HEK293 (cell line): ENCODE data around the gene MRC2.

Source experiments
- BCL11A ChIP-seq: fragments of 450-650 bp; formaldehyde crosslinking; IDR thresholded peaks from 2 replicates; pipeline ENCODE4 v1.5.1; 2016; ENCODE audit warnings: low read depth, missing biosample characterization, missing genetic modification characterization
- CTCF ChIP-seq: fragments of 450-650 bp; formaldehyde crosslinking; IDR thresholded peaks from 2 replicates; pipeline ENCODE4 v1.5.1; 2016; ENCODE audit warnings: missing biosample characterization, missing genetic modification characterization
- KLF10 ChIP-seq: fragments of 450-650 bp; IDR thresholded peaks from 2 replicates; pipeline ENCODE4 v1.5.1; 2018; ENCODE audit warnings: missing biosample characterization, mild to moderate bottlenecking, missing genetic modification characterization
- YY1 ChIP-seq: fragments of 450-650 bp; formaldehyde crosslinking; IDR thresholded peaks from 2 replicates; pipeline ENCODE4 v1.5.1; 2018; ENCODE audit warnings: missing biosample characterization, missing genetic modification characterization
- ZNF274 ChIP-seq, 2 experiments: fragments of 200-500 bp in 1 of 2; fragments of 450-650 bp in 1 of 2; sonication (Bioruptor generic) in 1 of 2; formaldehyde crosslinking in 1 of 2; IDR thresholded peaks; 2 replicates each; pipeline versions ENCODE4 v1.5.1 to v1.6.1; 2014 to 2016; ENCODE audit warnings: borderline replicate concordance in 1 of 2, inconsistent platforms in 1 of 2, low read length in 1 of 2, missing biosample characterization in 1 of 2, missing genetic modification characterization in 1 of 2
- ZNF473 ChIP-seq: fragments of 450-650 bp; formaldehyde crosslinking; IDR thresholded peaks from 2 replicates; pipeline ENCODE4 v1.5.1; 2017; ENCODE audit warnings: missing biosample characterization, missing genetic modification characterization
- ZNF530 ChIP-seq: fragments of 450-650 bp; formaldehyde crosslinking; IDR thresholded peaks from 2 replicates; pipeline ENCODE4 v1.5.1; 2016; ENCODE audit warnings: low read depth, missing biosample characterization, missing genetic modification characterization
- ZNF777 ChIP-seq: fragments of 450-650 bp; formaldehyde crosslinking; IDR thresholded peaks from 2 replicates; pipeline ENCODE4 v1.5.1; 2017; ENCODE audit warnings: missing biosample characterization, missing genetic modification characterization, borderline replicate concordance
- ZNF830 ChIP-seq: fragments of 450-650 bp; IDR thresholded peaks from 2 replicates; pipeline ENCODE4 v1.5.0; 2018; ENCODE audit warnings: missing biosample characterization, missing genetic modification characterization, low read depth, mild to moderate bottlenecking, moderate library complexity
- TF ChIP-seq, protein P1 (sequence below): fragments of 450-650 bp; formaldehyde crosslinking; IDR thresholded peaks from 2 replicates; pipeline ENCODE4 v1.5.1; 2016; ENCODE audit warnings: missing biosample characterization, missing genetic modification characterization, low read depth

DNA sequence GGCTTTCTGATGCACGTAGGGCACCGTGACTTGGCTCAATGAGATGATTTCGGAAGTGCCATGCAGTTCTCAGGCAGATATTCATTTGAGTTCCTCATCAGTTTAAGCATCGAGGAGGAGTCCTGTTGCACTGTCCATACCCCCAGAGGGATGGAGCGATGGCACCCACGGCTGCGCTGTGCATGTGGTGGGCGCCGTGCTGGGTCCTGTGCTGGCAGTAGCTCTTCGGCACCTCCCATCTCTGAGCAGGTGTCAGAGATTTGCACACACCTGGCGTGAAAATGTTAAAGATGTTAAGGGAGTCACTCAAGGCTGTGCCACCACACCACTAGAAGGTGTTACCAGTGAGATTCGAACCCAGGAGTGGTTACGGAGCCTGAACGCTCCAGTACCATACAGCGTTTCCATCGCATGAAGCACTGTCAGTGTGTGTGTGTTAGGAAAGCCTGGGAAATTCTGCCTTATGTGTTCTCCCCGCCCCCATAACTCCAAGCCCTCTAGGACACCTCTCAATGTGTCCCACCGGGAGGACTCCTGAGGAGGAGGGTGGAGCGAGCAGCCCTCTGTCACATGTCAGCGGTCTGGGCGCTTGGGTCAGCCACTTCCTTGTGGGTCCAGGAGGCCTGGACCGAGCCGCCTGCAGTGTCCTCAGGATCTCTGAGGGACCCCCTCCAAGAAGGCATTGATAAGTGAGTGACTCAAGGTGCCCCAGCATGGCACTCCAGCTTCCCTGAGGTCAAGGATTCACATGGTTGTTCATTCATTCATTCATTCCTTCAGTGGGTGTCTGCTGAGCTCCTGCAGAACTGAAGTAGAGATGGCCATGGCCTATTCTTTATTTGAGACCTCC is 3.8 kb downstream of the MRC2 start:
- TF ChIP-seq CTCF (tag by site-specific recombination), result no peak
- TF ChIP-seq BCL11A (tag by site-specific recombination), result no peak
- TF ChIP-seq ZNF777 (tag by site-specific recombination), result no peak
- TF ChIP-seq KLF10 (tag by site-specific recombination), result no peak
- no peak for TF ChIP-seq ZNF830 (tag by site-specific recombination)
- TF ChIP-seq ZNF473 (tag by site-specific recombination), result no peak
- no peak for TF ChIP-seq ZNF530
- TF ChIP-seq YY1 (tag by site-specific recombination), result no peak
- no peak for TF ChIP-seq ZNF274 (IDR thresholded peaks at IDR 0.05; ENCODE audit: low read length)
- no peak for TF ChIP-seq ZNF274 (tag by site-specific recombination; IDR thresholded peaks at IDR 0.05; ENCODE audit: borderline replicate concordance)
- TF ChIP-seq, protein P1, sequence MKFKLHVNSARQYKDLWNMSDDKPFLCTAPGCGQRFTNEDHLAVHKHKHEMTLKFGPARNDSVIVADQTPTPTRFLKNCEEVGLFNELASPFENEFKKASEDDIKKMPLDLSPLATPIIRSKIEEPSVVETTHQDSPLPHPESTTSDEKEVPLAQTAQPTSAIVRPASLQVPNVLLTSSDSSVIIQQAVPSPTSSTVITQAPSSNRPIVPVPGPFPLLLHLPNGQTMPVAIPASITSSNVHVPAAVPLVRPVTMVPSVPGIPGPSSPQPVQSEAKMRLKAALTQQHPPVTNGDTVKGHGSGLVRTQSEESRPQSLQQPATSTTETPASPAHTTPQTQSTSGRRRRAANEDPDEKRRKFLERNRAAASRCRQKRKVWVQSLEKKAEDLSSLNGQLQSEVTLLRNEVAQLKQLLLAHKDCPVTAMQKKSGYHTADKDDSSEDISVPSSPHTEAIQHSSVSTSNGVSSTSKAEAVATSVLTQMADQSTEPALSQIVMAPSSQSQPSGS (tag by site-specific recombination), result no peak
